NCI-H1092 treated with DMSO at 0.1 percent for 48 hours (cell line): ENCODE results near the gene CCDC182.

Source experiments
- DNase-seq: peaks from one replicate; lab custom pipeline; 2025; lab: John Stamatoyannopoulos, UW

CCDC182 gene

DNA sequence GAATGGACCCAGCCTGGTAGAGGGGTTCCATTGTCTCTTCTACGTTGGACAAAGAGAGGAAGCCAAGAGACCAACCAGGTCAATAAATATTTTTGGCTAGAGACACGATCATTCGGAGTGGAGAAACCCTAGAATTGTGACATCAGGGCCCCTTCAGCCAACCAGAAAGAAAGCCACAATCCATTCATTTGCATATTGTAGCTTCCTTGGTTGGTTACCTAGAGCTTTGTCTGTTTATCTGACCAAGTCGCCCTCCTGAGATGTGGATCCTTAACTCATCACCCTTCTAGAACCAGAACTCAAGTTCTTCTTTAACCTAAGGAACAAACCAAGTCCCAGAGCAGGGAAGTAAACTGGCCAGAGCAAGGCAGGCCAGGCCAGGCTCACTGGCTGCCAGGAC is at the start of gene CCDC182:
Gene CCDC182, minus strand, starts transcription at position 58 of the 400 bp plus-strand sequence. Its CDS starts 27 bp downstream, at position 31.
- no peak for DNase-seq

DNA sequence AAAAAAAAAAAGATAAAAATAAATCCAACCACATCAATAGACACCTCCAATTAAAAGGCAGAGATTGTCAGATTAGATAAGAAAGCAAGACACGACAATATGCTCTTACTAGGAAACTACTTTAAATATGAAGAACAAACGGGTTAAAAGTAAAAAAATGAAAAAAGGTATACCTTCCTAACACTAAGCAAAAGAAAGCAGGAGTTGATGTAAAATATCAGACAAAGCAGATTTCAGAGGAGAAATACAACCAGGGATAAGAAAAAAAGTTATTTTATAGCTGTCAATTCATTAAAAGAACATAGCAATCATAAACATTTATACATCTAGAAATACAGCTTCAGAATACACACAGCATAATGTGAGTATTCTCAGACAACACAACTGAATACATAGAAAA is 49.7 kb upstream of the CCDC182 start:
- DNase-seq: no peak

DNA sequence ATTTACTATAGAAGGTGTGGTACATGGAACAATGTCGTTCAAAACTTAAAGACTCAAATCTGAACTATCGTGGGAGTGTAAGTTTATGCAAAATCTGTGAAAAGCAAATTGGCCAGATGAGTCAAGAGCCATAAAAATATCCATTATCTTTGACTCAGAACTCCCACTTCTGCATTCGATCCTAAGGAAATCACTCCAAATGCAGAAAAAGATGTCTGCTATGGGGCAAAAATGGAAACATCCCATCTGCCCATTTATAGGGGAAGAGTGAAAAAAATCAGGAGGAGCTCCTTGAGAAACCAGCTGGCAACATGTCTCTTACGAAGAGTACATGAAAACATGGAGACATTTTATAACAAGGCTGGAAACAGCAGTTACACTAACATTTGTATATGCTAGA is 43.6 kb upstream of the CCDC182 start:
- no peak for DNase-seq

DNA sequence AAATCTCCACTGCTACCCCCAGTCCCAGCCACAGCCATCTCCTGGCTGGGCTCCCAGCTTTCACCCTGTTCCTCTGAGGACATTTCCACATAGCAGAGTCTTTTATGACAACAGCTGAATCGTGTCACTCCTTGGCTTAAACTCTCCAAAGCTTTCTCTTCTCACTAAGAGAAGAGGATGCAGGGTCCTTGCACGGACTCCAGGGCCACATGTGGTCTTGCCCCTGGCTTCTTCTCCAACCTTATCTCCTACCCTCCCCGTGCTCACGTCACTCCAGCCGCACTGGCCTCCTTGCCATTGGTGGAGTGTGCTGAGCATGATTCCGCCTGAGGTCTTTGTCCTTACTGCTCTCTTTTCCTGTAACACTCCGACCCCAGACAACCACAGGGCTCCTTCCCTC is 39.9 kb upstream of the CCDC182 start:
- no peak for DNase-seq

DNA sequence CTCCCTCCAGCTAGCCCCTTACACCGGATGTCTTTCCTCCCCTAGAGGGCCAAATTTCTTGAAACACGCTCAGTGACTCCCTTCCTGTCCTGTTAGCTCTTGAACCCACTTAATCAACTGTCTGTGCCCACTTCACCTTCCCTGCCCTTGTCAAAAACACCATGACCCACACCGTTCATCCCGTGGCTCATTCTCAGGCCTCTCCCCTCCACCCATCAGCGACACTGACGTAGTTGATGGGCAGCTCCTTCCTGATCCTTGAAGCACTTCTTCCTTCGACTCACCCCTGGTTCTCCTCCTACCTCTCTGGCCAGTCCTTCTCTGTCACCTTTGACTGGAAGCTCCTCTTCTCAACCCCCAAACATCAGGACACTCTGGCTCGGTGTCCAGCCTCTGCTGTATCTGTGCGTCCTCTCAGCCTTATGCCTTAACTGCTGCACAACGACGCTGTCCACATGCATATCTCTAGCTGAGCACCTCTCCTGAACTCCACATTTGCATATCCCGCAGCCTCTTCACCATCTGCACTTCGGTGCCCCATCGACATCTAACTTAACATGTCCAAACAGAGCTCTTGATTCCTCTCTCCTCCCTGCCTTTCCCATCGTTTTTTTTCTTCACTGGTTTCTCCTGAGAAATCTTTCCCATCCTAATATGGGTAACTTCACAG is 39.3 kb upstream of the CCDC182 start:
- no peak for DNase-seq

DNA sequence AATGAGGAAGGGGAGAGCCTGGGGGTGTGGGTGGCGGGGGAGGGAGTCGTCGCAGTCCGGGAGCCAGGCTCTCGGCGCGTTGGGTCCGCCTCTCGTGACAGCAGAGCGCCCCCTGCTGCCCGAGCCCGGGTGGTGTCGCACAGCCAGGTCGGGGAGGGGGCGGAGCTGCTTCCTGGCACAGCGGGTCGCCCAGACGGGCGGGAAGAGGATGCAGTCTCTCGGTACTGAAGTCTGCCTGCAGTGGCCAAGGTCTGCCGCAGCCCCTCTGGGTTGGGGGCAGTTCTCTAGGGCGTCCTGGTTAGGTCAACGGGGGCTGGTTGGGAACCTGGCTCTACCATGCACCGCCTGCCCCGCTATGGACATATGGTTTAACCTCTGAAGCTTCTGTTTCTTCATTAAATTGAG is 38.2 kb upstream of the CCDC182 start:
- DNase-seq: peak; percentile 58

DNA sequence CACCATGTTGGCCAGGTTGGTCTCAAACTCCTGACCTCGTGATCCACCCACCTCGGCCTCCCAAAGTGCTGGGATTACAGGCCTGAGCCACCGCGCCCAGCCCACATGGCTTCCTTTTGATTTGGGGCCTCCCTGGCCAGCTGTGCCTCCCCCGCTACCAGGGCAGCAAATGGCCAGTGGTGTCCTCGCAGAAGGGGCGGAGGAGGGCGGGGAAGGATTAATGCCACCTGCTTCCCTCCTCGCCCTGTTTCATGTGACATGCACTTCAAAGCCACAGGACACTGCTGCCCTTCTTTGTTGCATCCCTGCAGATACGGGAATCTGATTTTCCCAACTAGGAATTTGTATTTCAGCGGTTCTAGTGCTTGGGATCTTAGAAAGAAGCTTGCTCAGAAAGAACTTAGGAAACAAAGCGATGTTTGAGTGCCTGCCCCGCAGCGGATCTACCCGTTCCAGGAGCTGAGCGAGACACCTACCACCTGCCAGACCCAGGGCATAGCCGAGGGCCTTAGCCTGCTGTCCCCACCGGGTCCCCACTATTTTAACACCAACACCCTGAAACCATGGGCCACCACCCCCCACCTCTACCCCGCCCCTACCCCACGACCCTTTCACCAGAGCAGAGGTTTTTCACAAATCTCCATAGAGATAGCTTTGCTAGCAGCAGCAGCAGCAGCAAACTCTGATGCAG is 37.7 kb upstream of the CCDC182 start:
- no peak for DNase-seq

DNA sequence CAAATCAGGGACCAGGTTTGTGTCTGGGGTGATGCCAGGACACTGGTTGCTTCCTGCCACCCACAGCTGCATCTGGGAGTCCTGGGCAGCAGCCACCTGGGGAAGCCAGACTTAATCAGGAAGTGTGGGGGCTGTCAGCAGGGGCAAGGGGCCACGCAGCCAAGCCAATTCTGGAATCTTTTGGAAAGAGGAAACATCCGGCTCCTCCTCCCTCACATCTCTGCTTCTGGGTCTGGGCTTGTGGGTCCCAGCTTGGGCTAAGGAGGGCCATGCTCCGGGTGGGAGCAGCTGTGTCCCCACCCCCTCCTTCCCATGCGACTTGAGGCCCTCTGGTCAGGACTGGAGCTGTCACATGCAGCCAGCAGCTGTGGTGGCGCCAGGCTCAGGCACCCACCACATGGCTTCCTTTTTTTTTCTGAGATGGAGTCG is 37.0 kb upstream of the CCDC182 start:
- DNase-seq: no peak

DNA sequence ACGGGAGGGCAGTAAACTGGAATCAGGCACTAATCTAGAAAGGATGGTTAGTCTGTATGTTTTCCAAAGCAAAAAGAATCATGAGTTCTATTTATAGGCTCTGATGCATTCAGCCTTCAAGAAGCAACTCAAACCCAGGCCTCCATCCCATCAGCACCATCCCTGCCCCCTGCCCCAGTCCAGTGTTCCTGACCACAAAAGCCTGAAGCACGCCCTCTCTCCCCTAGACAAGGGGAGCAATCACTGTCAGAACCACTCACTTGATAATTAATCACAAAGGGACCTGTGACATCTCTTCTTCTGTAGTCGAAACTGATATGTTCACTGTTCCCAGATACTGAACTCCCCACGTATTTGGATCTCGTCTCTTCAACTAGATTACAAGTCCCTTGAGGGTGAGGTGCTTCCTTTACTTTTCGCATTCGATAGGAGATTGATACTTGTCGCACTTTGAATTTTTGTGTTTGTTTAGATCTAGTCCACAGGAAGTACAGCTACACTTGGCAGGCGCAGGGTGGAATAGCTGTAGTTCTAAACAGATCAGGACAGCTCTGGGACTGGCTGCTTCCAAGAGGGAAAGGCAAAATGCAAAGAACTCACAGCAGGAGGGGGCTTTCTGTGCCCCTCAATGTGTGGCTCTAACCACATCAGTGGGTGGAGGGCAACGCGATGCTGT is 36.4 kb upstream of the CCDC182 start:
- DNase-seq: no peak

DNA sequence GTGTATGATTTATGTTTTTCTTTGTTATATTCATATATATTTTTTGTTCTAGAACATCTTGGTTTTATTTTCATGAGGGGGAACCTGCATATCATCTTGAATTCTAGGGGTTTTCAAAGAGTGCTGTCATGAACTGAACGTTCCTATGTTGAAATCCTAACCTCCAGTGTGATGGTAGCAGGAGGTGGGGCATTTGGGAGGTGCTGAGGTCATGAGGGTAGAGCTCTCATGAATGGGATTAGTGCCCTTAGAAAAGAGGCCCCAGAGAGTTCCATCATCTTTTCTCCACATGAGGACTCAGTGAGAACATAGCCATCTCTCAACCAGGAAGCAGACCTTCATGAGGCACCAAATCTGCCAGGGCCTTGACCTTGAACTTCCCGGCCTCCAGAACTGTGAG is 34.6 kb upstream of the CCDC182 start:
- no peak for DNase-seq

DNA sequence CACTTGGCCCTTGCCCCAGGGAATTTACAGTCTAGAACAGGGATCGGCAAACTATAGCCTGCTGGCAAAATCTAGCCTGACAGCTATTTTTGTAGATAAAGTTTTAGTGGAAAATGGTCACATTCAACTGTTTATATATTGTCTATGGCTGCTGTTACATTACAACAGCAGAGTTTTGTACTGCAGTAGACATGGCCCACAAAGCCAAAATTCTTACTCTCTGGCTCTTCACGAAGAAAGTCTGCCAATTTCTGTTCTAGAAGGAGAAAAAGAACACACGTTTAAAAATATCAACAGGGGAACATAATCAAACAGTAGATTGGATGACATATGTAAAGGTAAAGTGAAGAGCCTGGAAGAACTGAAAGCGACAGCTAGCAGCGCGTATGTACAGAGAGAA is 33.2 kb upstream of the CCDC182 start:
- no peak for DNase-seq

DNA sequence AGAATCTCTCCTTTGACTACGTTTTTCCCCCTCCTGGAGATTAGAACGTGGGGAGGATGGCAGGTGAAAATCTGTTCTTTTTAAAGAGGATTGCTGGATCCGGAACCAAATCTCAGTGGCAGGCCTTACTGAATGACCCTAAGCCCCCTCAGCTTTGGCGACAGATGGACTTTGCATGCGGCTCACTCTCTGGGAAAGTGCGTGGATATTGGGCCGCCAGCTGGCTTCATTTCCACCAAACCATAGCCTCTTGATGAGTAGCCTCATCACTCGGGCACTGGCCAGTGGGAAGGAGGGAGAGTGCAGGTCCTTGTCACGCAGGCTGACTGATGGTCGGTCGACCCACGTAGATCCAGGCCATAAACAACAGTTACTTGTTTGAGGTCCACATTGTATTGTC is 31.3 kb upstream of the CCDC182 start:
- no peak for DNase-seq

DNA sequence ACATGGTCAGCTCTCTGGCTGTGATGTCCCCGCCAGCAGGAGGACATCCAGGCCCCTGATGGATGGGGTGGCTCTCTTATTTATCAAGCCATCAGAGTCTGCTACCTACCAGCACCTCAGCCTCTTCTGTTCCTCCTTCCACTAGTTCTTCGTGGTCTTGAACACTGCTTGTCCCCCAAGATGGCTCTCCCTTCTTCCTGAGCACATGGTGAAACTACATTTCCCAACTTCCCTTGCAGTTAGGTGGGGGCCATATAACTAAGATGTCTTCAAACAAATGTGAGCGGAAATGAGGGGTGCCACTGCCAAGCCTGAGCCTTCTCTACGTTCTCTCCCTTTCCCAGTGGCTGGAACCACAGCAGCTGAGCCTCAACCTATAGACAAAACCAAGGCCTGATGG is 29.8 kb upstream of the CCDC182 start:
- DNase-seq: no peak

DNA sequence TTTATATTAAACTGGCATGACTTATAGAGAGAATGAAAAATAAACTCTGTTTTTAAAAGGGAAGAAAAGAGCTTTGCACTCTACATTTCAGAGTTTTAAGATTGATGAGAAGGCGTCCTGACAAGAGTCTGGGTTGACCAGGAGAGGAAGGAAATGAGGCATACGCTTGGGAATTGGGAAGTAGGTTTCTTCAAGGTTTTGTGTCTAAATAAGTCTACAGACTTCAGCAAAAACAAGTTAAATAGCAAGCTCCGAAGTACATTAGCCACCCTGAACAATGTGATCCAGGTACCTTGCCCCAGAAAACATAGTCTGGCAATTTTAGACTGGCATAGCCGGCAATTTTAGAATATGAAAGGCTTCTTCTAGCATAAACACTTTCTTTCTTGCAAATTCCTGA is 28.5 kb upstream of the CCDC182 start:
- DNase-seq: no peak

DNA sequence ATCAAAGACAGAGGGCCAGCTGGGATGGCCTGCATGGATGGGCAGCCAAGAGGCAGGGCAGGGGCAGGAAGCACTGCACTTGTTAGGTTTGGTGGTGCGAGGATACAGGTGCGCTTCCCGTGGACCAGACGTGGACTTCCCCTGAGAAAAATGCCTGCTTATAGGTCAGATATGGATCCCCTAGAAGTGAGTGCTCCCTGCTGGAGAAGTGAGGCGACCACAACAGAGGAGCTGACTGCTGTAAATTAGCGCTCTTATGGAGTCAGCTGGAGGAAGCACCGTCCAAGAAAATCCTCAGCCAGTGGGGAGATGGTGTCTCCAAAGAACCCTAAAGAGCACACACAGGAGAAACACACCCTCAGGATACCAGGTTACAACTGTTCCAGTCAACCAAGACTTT is 27.7 kb upstream of the CCDC182 start:
- DNase-seq: no peak

DNA sequence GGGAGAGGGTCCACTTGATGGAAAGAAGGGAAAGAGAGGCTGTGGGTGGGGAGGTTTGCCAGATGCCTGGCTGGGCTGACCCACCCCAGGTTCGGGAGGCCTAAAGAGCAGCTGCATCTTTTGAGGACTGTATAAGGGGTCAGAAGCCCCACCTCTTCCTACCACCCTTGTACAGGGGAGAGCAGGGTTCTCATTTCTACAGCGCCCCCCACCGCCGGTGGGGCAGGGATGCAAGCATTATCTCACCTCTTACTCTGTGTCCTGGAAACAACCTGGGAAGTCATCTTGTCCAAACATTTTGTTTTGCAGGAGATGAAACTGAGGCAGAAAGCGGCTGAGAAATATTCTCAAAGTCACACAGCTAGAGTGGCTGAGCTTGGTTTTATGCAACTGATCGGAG is 22.5 kb upstream of the CCDC182 start:
- DNase-seq: no peak

DNA sequence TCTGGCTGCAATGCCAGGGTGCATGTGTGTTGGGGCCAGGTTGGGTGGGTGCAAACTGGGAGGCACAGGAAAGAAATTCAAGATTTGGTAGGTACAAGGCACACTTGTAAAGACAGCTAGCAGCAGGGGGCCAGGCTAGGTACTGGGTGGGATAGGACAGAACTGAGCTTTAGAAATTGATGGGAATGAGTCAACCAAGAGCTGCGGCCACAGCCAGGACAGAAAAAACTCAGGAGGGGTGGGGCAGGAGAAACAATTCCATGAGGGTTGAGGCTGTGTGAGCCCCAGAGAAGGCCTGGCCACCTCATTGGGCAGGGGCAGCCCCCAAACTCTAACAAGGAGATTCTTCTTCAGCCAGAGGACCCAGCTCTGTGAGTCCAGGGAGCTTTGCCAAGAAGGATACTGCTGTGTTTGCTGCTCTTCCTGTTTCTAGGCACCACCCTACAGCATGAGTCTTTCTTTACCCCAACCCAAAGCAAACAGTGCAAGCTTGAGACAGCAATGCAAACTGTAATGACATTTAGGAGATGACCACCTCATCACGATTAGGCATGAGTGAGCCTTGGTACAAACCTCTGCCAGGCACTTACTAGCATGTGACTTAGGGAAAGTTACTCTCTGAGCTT is 21.3 kb upstream of the CCDC182 start:
- DNase-seq: no peak

DNA sequence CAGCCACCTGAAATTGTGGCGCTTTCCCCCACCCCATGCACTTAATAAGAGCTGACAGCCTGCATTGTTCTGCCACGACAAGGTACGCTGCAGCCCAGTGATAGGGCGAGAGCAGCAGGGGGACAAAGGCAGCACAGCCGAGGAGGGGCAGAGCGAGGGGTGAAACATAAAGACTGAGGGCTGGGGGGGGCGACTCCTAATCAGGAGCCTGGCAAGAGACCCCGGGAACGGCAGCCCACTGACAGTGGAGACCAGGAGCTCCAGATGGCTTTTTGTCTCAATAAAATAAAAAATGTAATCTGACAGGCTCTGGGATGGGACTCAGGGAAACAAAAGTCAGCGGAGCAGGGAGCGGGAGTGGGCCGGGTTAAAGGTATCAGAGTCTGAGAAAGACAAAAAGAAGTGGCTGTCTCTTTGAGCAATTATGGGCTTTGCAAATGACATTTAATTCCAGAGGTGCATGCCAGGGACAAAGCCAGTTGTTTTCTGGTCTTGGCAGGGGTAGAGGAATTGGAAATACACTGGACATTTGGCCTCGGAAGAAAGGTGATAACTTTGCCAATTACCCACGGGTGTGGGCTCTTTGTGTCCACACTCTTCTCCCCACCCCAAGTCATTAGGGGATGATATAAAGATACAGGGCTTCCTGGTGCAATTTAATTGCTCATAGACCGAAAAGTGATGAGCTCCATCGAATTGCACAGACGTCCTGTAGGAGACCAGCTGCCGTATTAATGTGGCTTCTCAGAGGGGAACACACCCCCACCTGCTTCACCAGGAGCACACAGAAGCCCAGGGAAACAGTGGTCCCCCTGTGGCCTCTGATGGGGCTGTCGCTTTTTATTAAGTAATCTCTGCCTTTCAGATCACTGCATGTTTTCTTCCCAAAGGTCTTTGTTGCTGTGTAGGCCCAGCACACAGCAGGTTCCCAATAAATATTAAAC is 17.6 kb upstream of the CCDC182 start:
- DNase-seq: no peak

DNA sequence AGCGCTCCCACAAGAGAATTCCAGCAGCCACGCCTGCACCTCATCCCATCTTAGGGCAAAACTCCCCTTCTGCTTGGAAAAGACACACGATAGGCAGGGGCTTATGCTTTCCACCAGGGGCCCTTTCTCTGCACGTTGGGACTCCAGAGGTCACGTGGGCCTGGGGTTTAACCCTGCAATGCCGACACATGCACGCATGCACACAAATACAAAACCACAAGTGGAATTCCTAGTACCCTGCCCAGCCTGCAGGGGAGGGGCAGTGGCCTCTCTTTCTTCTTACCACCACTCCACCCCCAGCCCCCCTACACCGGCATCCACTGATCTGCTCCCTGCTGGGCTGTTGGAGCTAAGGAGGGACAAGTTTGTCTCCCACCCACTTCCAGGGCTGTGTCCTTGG is 16.8 kb upstream of the CCDC182 start:
- DNase-seq: no peak

DNA sequence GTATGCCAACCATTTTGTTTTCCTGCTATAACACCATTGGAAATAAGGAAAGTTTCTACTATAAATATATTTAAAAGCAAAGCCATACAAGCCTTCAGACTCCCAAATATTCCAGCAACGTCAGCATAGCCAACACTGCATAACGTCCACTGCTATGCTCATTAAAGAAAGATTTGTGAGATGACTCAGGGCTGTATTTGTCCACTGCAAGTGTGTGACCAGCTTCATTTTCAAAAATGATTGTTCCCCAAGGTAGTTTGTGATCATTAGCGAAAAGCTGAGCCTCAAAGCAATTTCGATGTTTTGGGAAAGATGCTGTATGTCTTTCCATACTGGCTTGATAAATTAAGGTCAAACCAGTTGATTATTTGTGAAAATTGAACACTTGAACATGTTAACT is 14.9 kb upstream of the CCDC182 start:
- no peak for DNase-seq

DNA sequence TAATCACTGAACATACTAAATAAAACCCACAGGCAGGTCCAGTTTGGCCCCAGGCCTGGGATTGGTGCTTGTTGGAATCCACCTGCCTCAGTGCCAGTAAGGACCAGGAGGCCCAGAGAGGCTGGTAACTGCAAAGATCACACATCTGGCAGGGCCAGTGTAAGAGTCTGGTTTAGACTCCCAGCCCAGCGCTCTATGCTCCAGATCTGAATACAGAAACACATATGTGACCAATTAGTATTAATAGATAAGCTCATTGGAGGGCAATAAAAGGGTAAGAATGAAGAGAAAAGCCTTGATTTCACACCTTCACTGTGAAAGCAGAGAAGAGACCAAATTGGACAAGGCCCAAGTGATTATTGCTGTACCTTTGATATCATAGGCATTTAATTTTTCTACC is 13.6 kb upstream of the CCDC182 start:
- DNase-seq: no peak

DNA sequence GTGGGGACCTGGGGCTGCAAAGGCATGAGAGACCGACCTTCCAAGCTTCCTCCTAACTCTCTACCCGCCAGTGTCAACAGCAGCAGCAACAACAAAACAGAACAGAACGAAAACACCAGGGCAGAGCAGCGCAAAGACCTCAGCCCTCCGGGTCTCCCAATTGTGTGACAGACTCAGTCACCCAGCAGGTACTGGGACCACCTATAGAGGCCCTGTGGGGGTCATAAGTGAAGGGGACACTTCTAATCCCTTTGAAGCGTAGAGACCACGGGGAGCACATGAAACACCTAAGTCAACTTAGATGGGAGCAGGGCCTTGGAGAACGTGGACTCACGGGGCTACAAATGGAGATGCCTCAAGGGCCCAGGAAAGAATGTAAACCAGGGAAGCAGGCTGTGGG is 12.6 kb upstream of the CCDC182 start:
- no peak for DNase-seq
